GM12878 (cell line): ENCODE data around the gene S100A14. TPM values are rescaled to one million over a fixed set of nuclear protein-coding genes. Genes with fewer than 3 reads are reported as not detected.
"Not testable (repeated sequence)": the region's sequence is repeated elsewhere in the genome, so short reads cannot be mapped to it uniquely, and the experiment has no call there.

Experiments
- ATAC-seq: fragments of 200-7000 bp; cut with Tn5 transposase; 3 replicates; pipeline ENCODE4 v1.9.1; 2020; ENCODE audit warnings: mild to moderate bottlenecking, moderate library complexity
- BruUV-seq: library from RNA; stranded (reverse); fragments of 400-500 nt; replicated peaks from 2 replicates; lab custom pipeline; 2021; lab: Mats Ljungman, UMichigan
- CTCF ChIA-PET: fragments of 300-600 bp; sonication (Branson Sonifier 250); formaldehyde crosslinking; extraction: SDS; loops from one replicate; lab custom pipeline; 2021; ENCODE audit warnings: inconsistent platforms; lab: Yijun Ruan, JAX
- POLR2A ChIA-PET: fragments of 350-600 bp; formaldehyde crosslinking; extraction: SDS; loops from one replicate; lab custom pipeline; 2021; ENCODE audit warnings: inconsistent platforms; lab: Charles Lee
- RAD21 ChIA-PET: fragments of 300-600 bp; sonication (Branson Sonifier 250); formaldehyde crosslinking; loops from one replicate; lab custom pipeline; 2023; ENCODE audit warnings: antibody characterized with exemption; ENCODE audit not compliant: unreplicated experiment; lab: Charles Lee
- SMC1A ChIA-PET: fragments of 300-600 bp; sonication (Branson Sonifier 250); formaldehyde crosslinking; loops from one replicate; lab custom pipeline; 2023; ENCODE audit not compliant: unreplicated experiment, uncharacterized antibody; lab: Charles Lee
- DNase-seq: peaks from one replicate; pipeline ENCODE4 v3.0.0-alpha.2; 2011; ENCODE audit warnings: low read depth, low spot score
- FAIRE-seq: peaks from 3 replicates; lab custom pipeline; 2011; peaks lifted over from hg19 to GRCh38; lab: Jason Lieb, UNC
- H2AFZ ChIP-seq: 2 replicates; pipeline ENCODE4 v1.6.0; 2011; ENCODE audit warnings: low read depth, low read length, control low read depth; ENCODE audit not compliant: control insufficient read depth
- H3K27ac ChIP-seq: 2 replicates; pipeline ENCODE4 v1.5.1; 2011; ENCODE audit warnings: control low read depth; ENCODE audit not compliant: control insufficient read depth, insufficient read depth
- H3K27me3 ChIP-seq, 2 experiments: replicated peaks in 1 of 2; 2 replicates each; pipeline versions ENCODE4 v1.6.0 to v1.6.1; 2011; ENCODE audit warnings: low read length in 1 of 2; ENCODE audit not compliant: control insufficient read depth in 2 of 2, insufficient read depth in 2 of 2
- H3K36me3 ChIP-seq, 2 experiments: 2 replicates each; pipeline ENCODE4 v1.5.1; 2011; ENCODE audit warnings: low read length in 1 of 2; ENCODE audit not compliant: control insufficient read depth in 2 of 2, insufficient read depth in 2 of 2
- H3K4me1 ChIP-seq: 2 replicates; pipeline ENCODE4 v1.6.1; 2011; ENCODE audit warnings: mild to moderate bottlenecking, low read length, moderate library complexity, mixed read lengths; ENCODE audit not compliant: control insufficient read depth, insufficient read depth
- H3K4me2 ChIP-seq: 2 replicates; pipeline ENCODE4 v1.6.0; 2011; ENCODE audit warnings: control low read depth; ENCODE audit not compliant: control insufficient read depth, insufficient read depth
- H3K4me3 ChIP-seq: fragments of 200-600 bp; sonication (generic); 2 replicates; pipeline ENCODE4 v1.5.1; 2016
- H3K79me2 ChIP-seq: 2 replicates; pipeline ENCODE4 v1.6.0; 2011; ENCODE audit warnings: low read length; ENCODE audit not compliant: control insufficient read depth, insufficient read depth
- H3K9ac ChIP-seq: 2 replicates; pipeline ENCODE4 v1.8.0; 2011; ENCODE audit warnings: low read length, control low read depth, mixed read lengths; ENCODE audit not compliant: control insufficient read depth, insufficient read depth
- H3K9me3 ChIP-seq: replicated peaks from 3 replicates; pipeline ENCODE4 v1.5.1; 2011; ENCODE audit warnings: mild to moderate bottlenecking, low read length; ENCODE audit not compliant: control insufficient read depth, insufficient read depth
- H4K20me1 ChIP-seq: 2 replicates; pipeline ENCODE4 v1.6.0; 2011; ENCODE audit not compliant: control insufficient read depth, insufficient read depth
- EP300 ChIP-seq, 2 experiments: fragments of 150-350 bp in 1 of 2; IDR thresholded peaks; 2 replicates each; pipeline ENCODE4 v1.6.1; 2011 to 2012; ENCODE audit warnings: low read depth in 2 of 2, low read length in 2 of 2, borderline replicate concordance in 1 of 2, improper control_type of control experiment in 1 of 2, inconsistent platforms in 1 of 2; ENCODE audit not compliant: control insufficient read depth in 1 of 2
- EZH2 ChIP-seq: IDR thresholded peaks from 2 replicates; pipeline ENCODE4 v1.6.1; 2012; ENCODE audit warnings: low read depth, mild to moderate bottlenecking, control low read depth, inconsistent platforms, low read length, borderline replicate concordance; ENCODE audit not compliant: control insufficient read depth
- MTA3 ChIP-seq: IDR thresholded peaks from 2 replicates; pipeline ENCODE4 v1.6.1; 2012; ENCODE audit warnings: low read length, inconsistent platforms, borderline replicate concordance
- MYC ChIP-seq: IDR thresholded peaks from 2 replicates; pipeline ENCODE4 v1.6.1; 2011; ENCODE audit warnings: mild to moderate bottlenecking, low read length, moderate library complexity, inconsistent platforms; ENCODE audit not compliant: insufficient read depth, insufficient replicate concordance, insufficient read length, severe bottlenecking
- PML ChIP-seq: IDR thresholded peaks from 2 replicates; pipeline ENCODE4 v1.6.1; 2012; ENCODE audit warnings: low read length, inconsistent platforms
- SPI1 ChIP-seq: IDR thresholded peaks from 2 replicates; pipeline ENCODE4 v1.6.1; 2011; ENCODE audit warnings: low read depth, mild to moderate bottlenecking, low read length, moderate library complexity, borderline replicate concordance; ENCODE audit not compliant: insufficient read depth
- TBL1XR1 ChIP-seq: IDR thresholded peaks from 2 replicates; pipeline ENCODE4 v1.6.1; 2012; ENCODE audit warnings: low read depth, low read length, improper control_type of control experiment
- ZNF207 ChIP-seq: fragments of 450-650 bp; IDR thresholded peaks from 2 replicates; pipeline ENCODE4 v1.6.1; 2014; ENCODE audit warnings: antibody characterized with exemption, mild to moderate bottlenecking, borderline replicate concordance
- WGBS: methylation state at CpG from one replicate; pipeline ENCODE4 v1.1.6; 2016; ENCODE audit warnings: low lambda C conversion rate; ENCODE audit not compliant: insufficient replicate concordance, insufficient coverage; ENCODE audit errors: missing lambda C conversion rate; 5-methylcytosine and 5-hydroxymethylcytosine counted together
- in situ Hi-C: fragments of 300-500 bp; cut with MboI; formaldehyde crosslinking; loops from 9 replicates; pipeline ENCODE4 v1.14.3; 2018; ENCODE audit warnings: mixed read lengths
- intact Hi-C: fragments of 100-400 bp; cut with micrococcal nuclease; formaldehyde crosslinking; loops from one replicate; pipeline ENCODE4 v1.14.2; 2022; ENCODE audit not compliant: unreplicated experiment
- polyA plus RNA-seq, 11 experiments: library from polyadenylated mRNA; depleted of rRNA in 4 of 11; unstranded in 6 of 11; stranded (reverse) in 5 of 11; fragments of >200 nt; fragmentation: Nextera tagmentation in 4 of 11; fragmentation: Illumina TruSeq in 1 of 11; extraction: Ambion mirVana in 4 of 11; extraction: Trizol in 1 of 11; gene quantifications; 1 replicate in 1 of 11; 2 replicates in 10 of 11; pipeline versions ENCODE4 v1.2.1 to v1.2.3, GENCODE V29; 2011 to 2016; ENCODE audit warnings: inconsistent platforms in 2 of 11, missing spikeins in 2 of 11, low read depth in 1 of 11
- total RNA-seq, 4 experiments: library from RNA; depleted of rRNA in 3 of 4; stranded (reverse); fragments of >200 nt in 3 of 4; fragmentation: Illumina TruSeq in 1 of 4; extraction: Trizol in 1 of 4; gene quantifications; 2 replicates each; pipeline versions ENCODE4 v1.2.1 to v1.2.3, GENCODE V29; 2013 to 2021

Gene S100A14
- total and polyA plus RNA-seq, 10 of the 15 experiments (the other 5 are each of a cell fraction or from before 2014, with no cell fraction given): 0.20 to 0.77 (median 0.45) TPM; not detected in 4

GRCh38 chr1:153588482-153588881, 27.6 kb downstream of the S100A14 start:
- intact Hi-C loops: no loop called here
- SMC1A ChIA-PET: interaction anchor here (0.7 kb wide), 1 partner anchor 16 kb away, joined by 3 read pairs; no protein-coding TSS in a partner anchor
- Histone ChIP-seq H2AFZ (no peak overlapping the region), H3K27ac (no peak overlapping the region)
- DNase-seq: no peak
- RAD21 ChIA-PET: no interaction called here
- no peak for TF ChIP-seq MTA3
- TF ChIP-seq EP300 (IDR thresholded peaks at IDR 0.05; ENCODE audit: borderline replicate concordance in 1 of 2, control insufficient read depth in 1 of 2, low read depth in 2 of 2, low read length in 2 of 2): no peak
- no peak for TF ChIP-seq EZH2
- TF ChIP-seq TBL1XR1: no peak
- TF ChIP-seq PML: no peak
- TF ChIP-seq SPI1: no peak
- TF ChIP-seq ZNF207: no peak
- TF ChIP-seq MYC: no peak
- TF ChIP-seq, all 136 proteins: peak for 0
- BruUV-seq: no TSS peak
- no peaks in the 10 kb centered on the region for H4K20me1 ChIP-seq
- in situ Hi-C loops: no loop called here
- no peak overlapping the region for H3K4me3 ChIP-seq
- FAIRE-seq (no peak), ATAC-seq (no peak)
- no peaks in the 10 kb centered on the region for H3K4me1 ChIP-seq
- ChIA-PET POLR2A (interaction anchor here (0.7 kb wide), 1 partner anchor 236 kb away, joined by 3 read pairs; no protein-coding TSS in a partner anchor), CTCF (interaction anchor here (0.7 to 1.0 kb wide), 3 partner anchors 12 to 515 kb away, joined by 3 read pairs; no protein-coding TSS in a partner anchor)
- H3K27me3 ChIP-seq: no peaks in the 10 kb centered on the region
- H3K9me3 ChIP-seq: no peaks in the 10 kb centered on the region
- no peak overlapping the region for H3K4me2 ChIP-seq
- no peaks in the 10 kb centered on the region for H3K36me3 ChIP-seq
- H3K79me2 ChIP-seq: no peaks in the 10 kb centered on the region
- 45% methylated on average over 2 of the region's 2 CpGs for WGBS
- no peak overlapping the region for H3K9ac ChIP-seq

- POLR2A ChIA-PET: interaction anchor here (0.7 kb wide), 1 partner anchor 236 kb away, joined by 3 read pairs; no protein-coding TSS in a partner anchor
- not testable (repeated sequence) for ATAC-seq, BruUV-seq
Observed at GRCh38 chr1:153588033-153588432, 28.1 kb downstream of the S100A14 start.

More at GRCh38 chr1:153588033-153588432, 28.1 kb downstream of the S100A14 start:
- DNase-seq, H3K79me2 ChIP-seq, H3K27ac ChIP-seq, H3K4me1 ChIP-seq, FAIRE-seq, H3K4me2 ChIP-seq, RAD21 ChIA-PET, H3K36me3 ChIP-seq, H3K9me3 ChIP-seq, H3K27me3 ChIP-seq, intact Hi-C loops, H3K9ac ChIP-seq, H2AFZ ChIP-seq, H4K20me1 ChIP-seq, H3K4me3 ChIP-seq, in situ Hi-C loops: not testable (repeated sequence)
- ChIA-PET SMC1A (interaction anchor here (0.7 kb wide), 1 partner anchor 16 kb away, joined by 3 read pairs; no protein-coding TSS in a partner anchor), CTCF (interaction anchor here (0.7 to 1.0 kb wide), 3 partner anchors 12 to 515 kb away, joined by 3 read pairs; no protein-coding TSS in a partner anchor)
- WGBS: 69% methylated on average over 10 of the region's 10 CpGs
